ENCODE results near the gene SPPL2B.

DNA sequence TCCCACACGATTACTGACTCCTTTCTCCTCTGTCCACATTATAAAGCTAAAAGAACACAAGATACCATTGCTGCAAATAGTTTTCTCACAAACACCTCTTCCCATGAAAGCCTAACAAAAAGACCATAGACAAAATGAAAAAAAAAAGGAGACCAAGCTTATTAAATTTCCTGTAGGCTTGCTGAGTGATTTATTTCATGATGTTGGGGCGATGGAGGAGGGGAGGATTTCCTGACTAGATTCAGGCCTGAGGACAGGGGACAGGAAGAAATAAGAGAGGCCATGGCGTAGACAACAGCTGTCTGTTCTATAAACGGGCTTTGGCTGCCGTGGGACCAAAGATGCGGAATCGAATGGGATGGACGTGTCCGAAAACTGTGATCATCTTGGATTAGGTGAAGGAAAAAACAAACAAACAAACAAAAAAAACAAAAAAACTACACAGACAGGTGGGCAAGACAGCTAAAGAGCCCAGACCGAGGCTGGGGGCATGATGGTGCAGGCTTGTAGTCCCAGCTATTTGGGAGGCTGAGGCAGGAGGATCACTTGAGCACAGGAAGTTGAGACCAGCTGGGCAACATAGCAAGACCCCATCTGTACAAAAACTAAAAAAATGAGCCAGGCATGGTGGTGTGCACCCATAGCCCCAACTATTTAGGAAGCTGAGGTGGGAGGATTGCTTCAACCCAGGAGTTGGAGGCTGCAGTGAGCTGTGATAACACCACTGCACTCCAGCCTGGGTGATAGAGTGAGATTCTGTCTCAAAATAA is 36.9 kb downstream of the SPPL2B start:
- TF ChIP-seq, protein P1, sequence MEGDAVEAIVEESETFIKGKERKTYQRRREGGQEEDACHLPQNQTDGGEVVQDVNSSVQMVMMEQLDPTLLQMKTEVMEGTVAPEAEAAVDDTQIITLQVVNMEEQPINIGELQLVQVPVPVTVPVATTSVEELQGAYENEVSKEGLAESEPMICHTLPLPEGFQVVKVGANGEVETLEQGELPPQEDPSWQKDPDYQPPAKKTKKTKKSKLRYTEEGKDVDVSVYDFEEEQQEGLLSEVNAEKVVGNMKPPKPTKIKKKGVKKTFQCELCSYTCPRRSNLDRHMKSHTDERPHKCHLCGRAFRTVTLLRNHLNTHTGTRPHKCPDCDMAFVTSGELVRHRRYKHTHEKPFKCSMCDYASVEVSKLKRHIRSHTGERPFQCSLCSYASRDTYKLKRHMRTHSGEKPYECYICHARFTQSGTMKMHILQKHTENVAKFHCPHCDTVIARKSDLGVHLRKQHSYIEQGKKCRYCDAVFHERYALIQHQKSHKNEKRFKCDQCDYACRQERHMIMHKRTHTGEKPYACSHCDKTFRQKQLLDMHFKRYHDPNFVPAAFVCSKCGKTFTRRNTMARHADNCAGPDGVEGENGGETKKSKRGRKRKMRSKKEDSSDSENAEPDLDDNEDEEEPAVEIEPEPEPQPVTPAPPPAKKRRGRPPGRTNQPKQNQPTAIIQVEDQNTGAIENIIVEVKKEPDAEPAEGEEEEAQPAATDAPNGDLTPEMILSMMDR (IDR thresholded peaks at IDR 0.05; ENCODE audit: low read length): no peak
- TF ChIP-seq EZH2phosphoT487 (IDR thresholded peaks at IDR 0.05; ENCODE audit: low read length) (no peak), EZH2 (optimal IDR thresholded peaks at IDR 0.05; ENCODE audit: low read depth, low read length) (no peak)

Data from MM.1S (cell line).